Measurements from ENCODE around the gene PDE9A.

PDE9A gene

GRCh38 chr21:42760361-42760950, 107.0 kb downstream of the PDE9A start:
- DNase-seq: peak; percentile 57

GRCh38 chr21:42760951-42761751, 107.7 kb downstream of the PDE9A start:
- peak; percentile 44 for DNase-seq

GRCh38 chr21:42761776-42762335, 108.4 kb downstream of the PDE9A start:
- DNase-seq: no peak

GRCh38 chr21:42763581-42764442, 110.4 kb downstream of the PDE9A start:
- no peak for DNase-seq

- no peak for DNase-seq
These were observed 111.0 kb downstream of the PDE9A start for GRCh38 chr21:42764443-42764760.

- DNase-seq: no peak
These were observed 111.5 kb downstream of the PDE9A start for GRCh38 chr21:42764883-42765282.

GRCh38 chr21:42765656-42766055, 112.2 kb downstream of the PDE9A start:
- DNase-seq: no peak

GRCh38 chr21:42766739-42767560, 113.5 kb downstream of the PDE9A start:
- no peak for DNase-seq

GRCh38 chr21:42767561-42767835, 114.1 kb downstream of the PDE9A start:
- no peak for DNase-seq

- DNase-seq: no peak
These were observed 115.1 kb downstream of the PDE9A start for GRCh38 chr21:42768324-42769121.

- no peak for DNase-seq
These were observed 115.9 kb downstream of the PDE9A start for GRCh38 chr21:42769183-42769819.

- no peak for DNase-seq
These were observed 116.6 kb downstream of the PDE9A start for GRCh38 chr21:42769820-42770716.

- no peak for DNase-seq
These were observed 117.5 kb downstream of the PDE9A start for GRCh38 chr21:42770717-42771502.

GRCh38 chr21:42771503-42771805, 118.0 kb downstream of the PDE9A start:
- DNase-seq: no peak

- no peak for DNase-seq
These were observed 121.7 kb downstream of the PDE9A start for GRCh38 chr21:42775123-42775522.

GRCh38 chr21:42775891-42776290, 122.5 kb downstream of the PDE9A start:
- DNase-seq: no peak

- no peak for DNase-seq
These were observed 123.8 kb downstream of the PDE9A start for GRCh38 chr21:42777064-42777756.

- DNase-seq: no peak
These were observed 124.4 kb downstream of the PDE9A start for GRCh38 chr21:42777757-42778344.

- no peak for DNase-seq
These were observed 126.0 kb downstream of the PDE9A start for GRCh38 chr21:42779431-42779861.

Measured in NCI-H1694 (cell line).